Muscle of arm (tissue), 12 donors: ENCODE results near the gene DCLRE1C. TPM values are rescaled to one million over a fixed set of nuclear protein-coding genes. Genes with fewer than 3 reads are reported as not detected.
"Not testable (repeated sequence)": the region's sequence is repeated elsewhere in the genome, so short reads cannot be mapped to it uniquely, and the experiment has no call there.

Source experiments
- DNase-seq: peaks from one replicate; pipeline ENCODE4 v3.0.0-alpha.2; 2013
- polyA plus RNA-seq, 12 donors: library from polyadenylated mRNA; unstranded; fragments of 120-200 nt; gene quantifications; one replicate each; pipeline ENCODE4 v1.2.1, GENCODE V29; 2013; ENCODE audit not compliant: insufficient read length in 12 of 12

The DCLRE1C gene
- polyA plus RNA-seq, 12 donors: 8.0 to 16.8 (median 9.4) TPM; not detected in 1

- no peak for DNase-seq
Observed at GRCh38 chr10:14891151-14891550, 62.7 kb downstream of the DCLRE1C start.

GRCh38 chr10:14889318-14889717, 64.6 kb downstream of the DCLRE1C start:
- DNase-seq: no peak

- no peak for DNase-seq
Observed at GRCh38 chr10:14884082-14884481, 69.8 kb downstream of the DCLRE1C start.

GRCh38 chr10:14880229-14880628, 73.7 kb downstream of the DCLRE1C start:
- DNase-seq: no peak

- DNase-seq: no peak
Observed at GRCh38 chr10:14879928-14880193, 74.0 kb downstream of the DCLRE1C start.

- peak; percentile 36 for DNase-seq
Observed at GRCh38 chr10:14879124-14879927, 74.6 kb downstream of the DCLRE1C start.

- DNase-seq: peak; percentile 94
Observed at GRCh38 chr10:14878266-14879123, 75.4 kb downstream of the DCLRE1C start, which contains the start of gene SUV39H2. SUV39H2 (plus strand) TSS chr10:14878866; CDS start chr10:14878889, 23 bp downstream.

- no peak for DNase-seq
Observed at GRCh38 chr10:14876764-14877163, 77.1 kb downstream of the DCLRE1C start.

GRCh38 chr10:14875941-14876340, 78.0 kb downstream of the DCLRE1C start:
- no peak for DNase-seq

GRCh38 chr10:14873090-14873760, 80.7 kb downstream of the DCLRE1C start:
- no peak for DNase-seq

GRCh38 chr10:14864871-14865270, 89.0 kb downstream of the DCLRE1C start:
- DNase-seq: not testable (repeated sequence)

GRCh38 chr10:14864466-14864865, 89.4 kb downstream of the DCLRE1C start:
- DNase-seq: not testable (repeated sequence)

GRCh38 chr10:14860791-14861190, 93.1 kb downstream of the DCLRE1C start:
- DNase-seq: no peak

GRCh38 chr10:14859775-14860174, 94.1 kb downstream of the DCLRE1C start:
- no peak for DNase-seq

GRCh38 chr10:14859043-14859442, 94.9 kb downstream of the DCLRE1C start:
- no peak for DNase-seq

GRCh38 chr10:14858338-14858960, 95.4 kb downstream of the DCLRE1C start:
- DNase-seq: no peak

- DNase-seq: no peak
Observed at GRCh38 chr10:14855453-14855852, 98.4 kb downstream of the DCLRE1C start.

- no peak for DNase-seq
Observed at GRCh38 chr10:14852236-14852635, 101.7 kb downstream of the DCLRE1C start.
